HG03045 (cell line): Measurements from ENCODE around the gene SLC2A13.
"Not testable (repeated sequence)": the region's sequence is repeated elsewhere in the genome, so short reads cannot be mapped to it uniquely, and the experiment has no call there.

ENCODE experiments used
- ATAC-seq: cut with Tn5 transposase; IDR thresholded peaks from one replicate; pipeline ENCODE4 v1.9.1; 2021; ENCODE audit warnings: mild to moderate bottlenecking, moderate library complexity; ENCODE audit not compliant: unreplicated experiment

Gene SLC2A13

DNA sequence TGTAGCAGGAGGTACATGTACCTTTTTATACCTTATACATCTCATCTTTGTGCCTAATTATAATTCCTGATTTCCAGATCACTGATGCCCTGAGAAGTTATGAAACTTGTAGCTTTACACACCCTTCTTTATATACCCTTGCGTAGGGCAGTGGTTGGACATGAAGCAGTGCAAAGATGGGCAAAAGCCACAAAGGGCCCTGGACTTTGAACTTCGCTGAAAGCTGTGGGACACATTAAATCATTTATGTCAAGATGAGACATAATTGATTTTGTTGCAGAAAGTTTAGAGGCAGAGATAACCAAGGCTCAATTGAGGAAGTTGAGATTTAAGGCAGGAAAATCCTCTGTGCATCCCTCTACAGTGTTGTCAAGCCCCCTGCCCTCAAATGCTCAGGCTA is 170.0 kb downstream of the SLC2A13 start:
- ATAC-seq = no peak

DNA sequence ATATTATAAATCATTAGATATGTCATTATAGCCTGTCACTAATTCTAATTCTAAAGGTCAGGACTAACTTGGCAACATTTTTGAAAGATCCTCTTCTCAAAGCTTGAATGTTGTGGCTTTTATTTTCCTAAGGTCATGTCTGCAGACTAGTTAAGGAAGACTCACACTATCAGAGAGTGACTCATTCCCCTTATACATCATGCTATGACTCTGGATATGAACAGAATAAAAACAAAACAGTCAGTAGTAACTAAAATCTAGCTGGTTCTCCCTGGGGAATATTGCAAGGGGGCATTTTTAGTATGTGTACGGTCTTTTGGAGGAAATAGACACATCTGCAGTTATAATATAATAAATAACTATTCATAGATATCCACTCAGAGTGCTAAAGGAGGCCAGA is 170.6 kb downstream of the SLC2A13 start:
- ATAC-seq = no peak

DNA sequence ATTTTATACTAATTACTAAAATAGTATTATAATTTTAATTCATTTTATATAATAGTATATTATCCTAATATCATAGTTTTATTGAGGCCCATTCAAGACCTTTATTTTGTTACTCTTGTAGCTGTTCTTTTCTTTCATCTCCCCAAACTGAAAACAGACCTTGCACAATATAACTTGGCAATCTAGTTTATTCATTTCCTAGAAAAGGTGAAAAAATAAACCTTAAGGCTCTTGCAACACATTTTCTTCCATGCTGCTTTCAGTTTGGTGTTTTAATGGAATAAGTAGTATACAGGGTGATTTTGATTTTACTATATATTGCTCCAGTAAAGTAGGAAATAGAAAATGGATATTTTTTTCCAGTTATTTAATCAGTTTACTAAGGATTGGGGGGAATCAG is 174.0 kb downstream of the SLC2A13 start:
- no peak for ATAC-seq

DNA sequence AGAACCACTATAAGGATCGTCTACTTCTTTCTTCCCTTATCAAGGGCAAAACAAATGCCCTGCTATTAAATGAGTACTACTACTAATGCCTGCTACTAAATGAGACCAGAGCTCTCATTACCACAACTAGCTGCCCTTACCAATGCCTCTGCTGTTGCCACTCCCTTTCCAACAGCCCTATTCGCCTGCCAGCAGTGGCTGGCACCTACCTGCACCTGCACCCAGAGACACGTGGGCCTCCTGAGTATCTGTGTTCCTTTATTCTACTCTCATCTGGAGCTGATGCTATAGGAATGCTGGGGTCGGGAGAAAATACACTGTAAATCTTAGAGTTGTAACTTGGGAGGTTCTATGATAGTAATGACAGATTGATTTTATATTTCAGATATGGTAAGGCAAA is 174.7 kb downstream of the SLC2A13 start:
- ATAC-seq = no peak

DNA sequence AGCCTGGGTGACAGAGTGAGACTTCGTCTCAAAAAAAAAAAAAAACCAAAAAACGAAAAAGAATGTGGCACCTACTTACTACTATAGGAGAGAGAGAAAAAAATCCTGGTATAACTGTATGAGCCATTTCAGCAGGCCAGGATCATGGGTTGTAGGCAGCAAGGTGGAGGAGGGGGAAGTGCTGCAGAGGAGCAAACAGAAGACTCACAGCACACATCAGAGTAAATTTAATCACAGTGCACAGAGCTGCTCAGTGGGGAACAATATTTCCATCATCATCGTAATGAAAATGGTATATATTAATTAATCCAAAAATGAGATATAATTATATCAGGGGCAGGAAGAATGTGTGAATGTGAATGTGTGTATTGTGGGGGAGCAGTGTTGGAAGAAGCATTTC is 175.8 kb downstream of the SLC2A13 start:
- ATAC-seq = no peak

DNA sequence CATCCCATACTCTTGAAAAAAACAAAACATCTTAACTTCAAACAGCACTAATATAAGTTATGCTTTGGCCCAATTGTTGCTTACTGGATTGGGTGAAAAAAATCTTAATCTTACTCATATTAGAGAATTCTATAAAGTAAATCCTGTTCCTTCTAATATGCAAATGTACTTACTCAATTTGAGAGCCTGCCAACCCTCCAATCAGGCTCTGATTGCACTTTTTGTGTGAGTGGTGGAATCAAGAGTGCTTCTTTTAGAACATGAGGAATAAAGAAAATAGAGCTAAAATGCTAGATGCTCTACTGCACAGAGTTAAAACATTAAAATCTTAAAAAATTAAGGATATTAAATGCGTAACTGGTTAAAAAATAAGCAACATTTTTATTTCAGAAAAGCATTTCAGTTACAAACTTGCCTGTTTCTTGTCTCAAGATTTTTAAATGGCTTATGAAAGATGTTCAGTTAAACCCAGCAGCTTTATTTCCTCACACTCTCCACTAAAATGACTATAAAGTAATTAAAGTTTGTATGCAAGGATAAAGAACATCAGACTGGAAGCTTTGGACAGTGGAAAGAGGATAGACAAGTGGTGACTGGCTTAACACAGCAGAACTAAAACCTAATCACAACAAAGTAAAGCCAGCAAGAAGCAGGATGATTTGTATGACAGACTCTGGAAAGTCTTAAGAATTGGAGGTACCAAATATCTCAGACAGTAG is 177.5 kb downstream of the SLC2A13 start:
- no peak for ATAC-seq

DNA sequence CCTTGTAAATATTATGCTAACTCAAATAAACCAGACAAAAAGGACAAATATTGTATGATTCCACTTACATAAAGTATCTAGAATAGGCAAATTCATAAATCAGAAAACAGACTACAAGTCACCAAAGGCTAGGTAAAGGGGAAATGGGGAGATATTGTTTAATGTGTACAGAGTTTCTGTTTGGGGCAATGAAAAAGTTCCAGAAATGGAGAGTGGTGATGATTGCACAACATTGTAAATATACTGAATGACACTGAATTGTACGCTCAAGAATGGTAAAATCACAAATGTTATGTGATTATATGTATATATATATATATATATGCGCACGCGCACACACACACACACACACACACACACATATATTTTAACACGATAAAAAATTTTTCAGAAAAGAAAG is 182.5 kb downstream of the SLC2A13 start:
- no peak for ATAC-seq

DNA sequence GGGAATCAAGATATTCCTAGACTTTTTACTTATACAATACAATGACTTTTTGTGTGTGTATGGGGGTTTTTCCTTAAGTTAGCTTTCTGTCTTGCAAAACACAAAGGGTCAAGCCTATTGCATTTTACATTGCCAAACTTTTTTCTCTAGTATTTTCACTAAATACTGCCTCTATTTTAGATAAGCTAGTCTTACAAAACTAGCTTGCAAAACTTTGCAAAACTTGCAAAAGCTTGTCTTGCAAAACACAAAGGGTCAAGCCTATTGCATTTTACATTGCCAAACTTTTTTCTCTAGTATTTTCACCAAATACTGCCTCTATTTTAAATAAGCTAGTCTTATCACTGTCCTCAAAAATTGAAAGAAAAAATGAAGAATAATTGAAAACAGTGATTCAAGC is 183.3 kb downstream of the SLC2A13 start:
- ATAC-seq = not testable (repeated sequence)

DNA sequence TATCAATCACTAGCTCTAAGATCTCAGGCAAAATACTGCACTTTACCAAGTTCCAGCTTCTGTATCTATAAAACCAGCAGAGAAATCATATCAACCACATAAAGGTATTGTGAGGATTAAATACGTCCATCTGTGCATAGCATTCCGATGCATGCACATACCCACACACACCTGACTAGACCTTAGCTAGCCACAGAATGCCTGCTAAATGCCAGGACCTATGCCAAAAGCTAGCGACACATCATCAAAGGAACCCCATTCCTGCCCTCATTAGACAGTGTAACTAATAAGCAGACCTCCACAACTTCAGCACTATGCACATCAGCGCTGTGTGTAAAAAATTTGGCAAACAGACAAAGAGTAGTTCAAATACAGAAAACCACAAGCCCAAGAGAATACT is 185.2 kb downstream of the SLC2A13 start:
- ATAC-seq = no peak

DNA sequence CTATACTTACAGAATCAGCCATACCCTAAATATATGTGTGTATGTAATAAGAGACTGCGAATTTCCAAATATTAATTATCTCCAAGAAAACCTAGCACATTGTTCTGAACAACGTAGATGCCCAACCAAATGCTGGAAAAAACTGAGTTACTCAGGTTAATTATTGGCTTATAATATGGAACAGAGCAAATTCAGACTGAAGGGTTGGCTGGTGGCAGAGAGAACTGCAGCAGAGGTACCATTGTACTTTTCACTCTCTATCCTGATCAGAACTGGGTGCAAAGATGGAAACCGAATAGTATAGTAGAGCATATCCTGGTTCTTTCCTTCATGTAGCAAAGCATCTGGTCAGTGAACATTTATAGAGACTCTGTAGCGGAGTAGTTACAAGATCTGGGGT is 185.7 kb downstream of the SLC2A13 start:
- no peak for ATAC-seq

DNA sequence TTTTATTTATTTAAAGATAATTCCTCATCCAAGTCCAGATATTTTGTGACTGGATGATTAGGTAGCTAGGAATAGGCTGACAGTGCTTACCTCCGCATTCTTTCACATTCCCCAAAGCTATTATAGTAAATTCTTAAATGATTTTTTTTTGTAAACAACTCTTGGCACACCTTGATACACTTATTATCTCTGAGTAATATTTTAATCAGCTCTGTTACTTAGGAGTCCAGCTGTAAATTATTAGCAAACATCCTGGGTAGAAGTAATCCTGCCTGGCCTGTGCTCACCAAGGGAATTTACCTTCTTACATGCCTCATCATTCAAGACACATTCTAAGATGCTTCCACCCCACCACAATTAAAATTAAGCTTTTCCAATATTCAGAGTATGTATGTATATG is 186.1 kb downstream of the SLC2A13 start:
- no peak for ATAC-seq

DNA sequence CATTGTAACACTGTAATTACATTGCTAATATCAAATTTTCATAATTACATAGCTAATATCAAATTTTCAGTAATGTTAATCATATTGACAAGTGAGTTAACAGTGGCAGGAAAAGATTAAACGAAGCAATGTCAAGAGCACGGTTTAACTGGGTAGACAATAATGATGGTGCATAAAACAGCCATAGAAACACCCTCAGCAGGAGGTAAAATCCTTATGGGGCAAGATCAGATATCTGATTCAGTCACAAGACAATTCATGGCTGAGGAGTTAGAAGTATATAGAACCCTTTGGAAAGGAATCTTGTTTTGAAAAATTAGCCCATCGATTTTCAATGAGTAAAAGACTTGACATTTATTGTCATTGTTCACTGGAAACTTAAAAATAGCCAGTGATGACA is 190.6 kb downstream of the SLC2A13 start:
- no peak for ATAC-seq

DNA sequence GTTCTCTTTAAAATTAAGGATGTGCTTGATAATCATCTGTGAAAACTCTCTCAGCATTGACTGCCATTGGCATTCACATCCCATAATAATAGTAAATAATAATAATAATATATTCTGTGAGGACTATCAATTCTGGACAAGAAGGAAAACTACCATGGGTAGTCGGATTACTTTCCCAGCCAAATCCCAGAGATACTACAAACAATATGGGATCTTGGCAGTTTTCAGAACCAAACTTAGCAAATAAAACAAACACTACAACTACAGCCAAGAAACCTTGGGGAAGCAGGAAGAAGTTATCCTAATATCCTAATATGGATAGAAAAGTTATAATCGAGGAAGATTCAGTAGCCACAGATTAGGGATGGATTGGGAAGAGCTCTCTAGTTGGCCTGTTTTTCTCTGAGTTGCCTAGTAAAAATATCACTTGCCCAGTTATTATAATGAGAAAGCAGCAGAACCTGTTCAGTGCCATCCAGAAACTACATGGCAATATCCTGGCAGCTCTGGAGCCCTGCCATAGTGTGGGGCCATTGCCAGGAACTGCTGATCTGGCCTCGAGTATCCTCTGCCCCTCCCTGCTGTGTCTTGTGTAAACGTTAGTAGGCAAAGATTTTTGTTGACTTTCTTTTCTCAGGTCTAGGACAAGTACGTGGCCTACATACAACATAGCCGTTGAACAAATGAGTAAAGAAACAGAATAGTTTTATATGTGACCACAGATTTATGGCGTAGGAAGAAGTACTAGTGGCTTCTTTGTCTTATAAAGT is 193.5 kb downstream of the SLC2A13 start:
- no peak for ATAC-seq

DNA sequence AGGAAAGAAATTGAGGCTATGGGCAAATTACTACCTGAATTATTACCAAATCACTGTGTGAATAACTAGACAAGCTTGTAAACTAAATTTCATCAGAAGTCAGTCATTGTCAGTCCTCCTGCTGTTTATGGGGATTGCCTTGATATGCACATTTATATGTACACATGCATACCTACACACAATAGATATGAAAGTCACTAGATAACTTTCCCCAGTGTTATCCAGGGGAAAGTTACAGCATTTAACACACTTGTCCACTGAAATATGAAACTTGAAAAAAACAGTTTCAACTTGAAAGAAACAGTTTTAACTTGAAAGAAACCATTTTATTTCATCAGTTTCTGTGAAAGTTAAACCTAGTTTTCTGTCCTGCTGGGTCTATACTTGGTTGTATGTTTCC is 199.6 kb downstream of the SLC2A13 start:
- no peak for ATAC-seq

DNA sequence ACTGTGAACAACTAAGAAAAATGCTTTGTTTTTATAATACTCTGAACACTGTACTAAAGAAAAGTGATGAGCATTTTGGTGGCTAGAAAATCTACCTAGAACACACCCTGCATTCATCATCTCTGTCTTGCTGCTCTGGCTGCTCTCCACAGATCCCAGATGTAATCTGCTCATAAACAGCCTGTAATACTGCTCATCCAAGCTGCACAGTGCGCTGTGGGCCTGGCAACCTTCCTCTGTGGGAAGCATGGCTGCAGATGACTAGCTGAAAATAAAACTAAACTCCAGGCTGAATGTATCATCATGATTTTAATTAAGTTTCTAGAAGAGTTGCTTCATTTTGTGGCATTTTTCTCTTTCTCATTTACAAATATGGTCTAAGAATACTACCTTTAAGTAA is 200.7 kb downstream of the SLC2A13 start:
- no peak for ATAC-seq

DNA sequence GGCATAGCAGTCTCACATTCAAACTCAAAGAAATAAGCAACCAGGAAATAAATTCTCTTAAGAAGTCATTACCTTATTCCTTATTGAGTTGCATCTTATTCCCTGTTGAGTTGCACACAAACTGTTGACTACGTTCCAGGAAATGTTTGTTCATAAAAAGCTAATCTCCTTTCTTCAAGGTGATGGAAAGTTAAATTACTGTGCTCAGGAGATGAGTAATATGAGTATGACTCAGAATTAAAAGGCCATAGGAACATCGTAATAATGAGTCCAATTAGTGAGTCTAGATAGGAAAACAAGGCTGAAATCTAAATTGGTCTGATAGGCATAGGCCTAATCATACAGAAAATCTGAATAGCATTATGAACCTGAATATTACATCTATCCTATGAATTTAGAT is 203.1 kb downstream of the SLC2A13 start:
- no peak for ATAC-seq

DNA sequence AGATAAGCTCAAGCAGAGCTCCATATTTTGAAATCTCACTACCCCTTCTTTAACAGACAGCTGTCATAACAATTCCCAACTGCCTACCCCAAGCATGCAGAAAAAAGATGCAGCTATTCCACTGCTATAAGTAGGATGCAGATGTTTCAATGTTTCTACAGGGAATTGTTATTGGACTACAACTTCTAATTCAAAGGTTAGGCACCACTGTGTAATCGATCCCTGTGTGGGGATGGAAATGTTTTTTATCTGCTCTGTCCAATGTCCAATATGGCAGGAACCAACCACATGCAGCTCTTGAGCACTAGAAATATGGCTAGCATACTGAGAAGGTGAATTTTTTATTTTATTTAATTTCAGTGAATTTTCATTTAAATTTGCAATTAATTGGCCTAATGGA is 208.6 kb downstream of the SLC2A13 start:
- no peak for ATAC-seq

DNA sequence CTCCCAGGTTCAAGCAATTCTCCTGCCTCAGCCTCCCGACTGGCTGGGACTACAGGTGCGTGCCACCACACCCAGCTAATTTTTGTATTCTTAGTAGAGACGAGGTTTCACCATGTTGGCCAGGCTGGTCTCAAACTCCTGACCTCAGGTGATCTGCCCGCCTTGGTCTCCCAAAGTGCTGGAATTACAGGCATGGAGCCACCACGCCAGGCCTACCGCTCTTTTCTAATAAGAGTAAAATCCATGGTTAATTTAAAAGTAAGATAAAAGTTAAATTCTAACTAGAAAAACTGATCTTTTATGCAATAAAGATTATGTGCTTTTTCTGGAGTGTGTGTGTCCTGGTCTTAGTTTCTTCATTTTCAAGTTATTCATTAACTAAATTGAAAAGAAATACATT is 212.5 kb downstream of the SLC2A13 start:
- not testable (repeated sequence) for ATAC-seq

DNA sequence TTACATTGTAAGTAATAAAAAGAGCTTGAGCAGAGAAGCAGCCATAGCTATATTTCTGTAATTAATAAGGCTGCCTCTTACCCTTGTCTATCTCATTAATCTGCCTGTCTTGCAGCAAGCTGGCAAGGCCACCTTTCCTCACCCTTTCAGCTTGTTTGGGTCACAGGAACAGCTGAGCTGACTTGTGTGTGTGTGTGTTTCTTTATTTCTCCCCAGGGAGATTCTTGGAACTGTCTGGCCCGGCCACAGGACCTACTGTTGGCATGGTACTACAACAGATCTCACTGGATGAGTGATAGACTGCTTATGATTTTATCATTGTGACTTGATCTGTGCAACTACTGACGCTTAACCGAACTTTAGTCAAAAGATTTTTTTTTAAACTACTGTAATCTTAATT is 213.7 kb downstream of the SLC2A13 start:
- ATAC-seq = no peak

DNA sequence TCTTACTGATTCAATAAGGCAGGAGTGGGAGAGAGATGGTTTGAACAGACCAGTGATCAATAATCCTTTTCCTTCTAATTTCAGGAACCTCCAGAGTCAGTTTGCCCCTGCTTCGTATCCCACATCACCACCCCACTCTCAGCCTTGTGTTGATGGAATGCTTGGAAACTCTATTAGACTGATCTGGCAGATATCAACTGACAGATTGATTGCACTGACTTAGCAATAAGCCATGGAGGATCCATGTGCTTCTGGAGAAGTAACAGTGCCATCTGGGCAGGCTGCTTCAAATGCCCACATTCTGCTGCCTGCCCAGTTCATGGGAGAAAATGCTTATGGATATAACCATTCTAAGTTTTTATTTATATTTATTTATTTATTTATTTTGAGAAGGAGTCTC is 218.0 kb downstream of the SLC2A13 start:
- no peak for ATAC-seq

DNA sequence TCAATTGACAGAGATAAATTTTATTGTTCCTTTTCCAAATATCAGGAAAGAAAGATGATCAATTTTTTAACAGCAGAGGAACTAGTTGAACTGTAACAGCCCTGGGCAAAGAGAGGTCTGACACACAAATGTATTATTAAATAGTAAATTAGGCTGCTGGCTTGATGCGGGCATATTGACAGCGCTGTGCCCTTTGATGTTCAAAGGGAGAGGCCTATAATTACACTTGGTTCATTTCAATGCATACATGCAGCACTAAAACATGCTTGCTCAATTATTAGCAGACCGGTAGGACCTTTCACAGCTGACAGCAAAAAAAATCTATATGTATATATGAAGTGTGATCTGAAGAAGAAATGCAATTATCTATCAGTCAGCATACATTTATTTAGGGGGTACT is 219.8 kb downstream of the SLC2A13 start:
- ATAC-seq = no peak

DNA sequence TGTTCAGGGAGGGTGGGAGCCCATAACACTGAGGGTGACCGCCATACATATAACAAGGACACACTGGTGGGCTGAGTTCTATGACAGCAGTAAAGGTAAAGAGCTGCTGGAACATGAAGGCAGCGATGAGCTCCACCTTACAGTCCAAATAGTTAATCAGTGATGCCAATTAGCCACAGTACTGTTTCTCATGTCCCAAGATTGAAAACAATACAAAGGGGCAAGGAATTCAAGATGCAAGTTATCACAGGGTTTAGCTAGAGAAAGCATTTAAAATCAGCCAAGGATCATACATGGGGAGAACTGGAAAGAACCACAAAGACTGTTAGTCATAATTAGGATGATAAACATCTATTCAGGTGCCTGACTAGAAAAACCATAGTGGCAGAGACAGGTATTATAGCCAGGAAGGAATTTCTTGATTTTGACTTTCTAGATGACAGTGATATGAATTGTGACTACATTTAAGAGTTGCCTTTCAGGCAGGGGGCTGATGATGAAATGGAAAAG is 221.2 kb downstream of the SLC2A13 start:
- ATAC-seq = no peak
